ENCODE data around the gene SMYD3. TPM values are rescaled to one million over a fixed set of nuclear protein-coding genes. Genes with fewer than 3 reads are reported as not detected.

The SMYD3 gene
- total RNA-seq, 1 experiment from 2014 or later, result 25.5 TPM

DNA sequence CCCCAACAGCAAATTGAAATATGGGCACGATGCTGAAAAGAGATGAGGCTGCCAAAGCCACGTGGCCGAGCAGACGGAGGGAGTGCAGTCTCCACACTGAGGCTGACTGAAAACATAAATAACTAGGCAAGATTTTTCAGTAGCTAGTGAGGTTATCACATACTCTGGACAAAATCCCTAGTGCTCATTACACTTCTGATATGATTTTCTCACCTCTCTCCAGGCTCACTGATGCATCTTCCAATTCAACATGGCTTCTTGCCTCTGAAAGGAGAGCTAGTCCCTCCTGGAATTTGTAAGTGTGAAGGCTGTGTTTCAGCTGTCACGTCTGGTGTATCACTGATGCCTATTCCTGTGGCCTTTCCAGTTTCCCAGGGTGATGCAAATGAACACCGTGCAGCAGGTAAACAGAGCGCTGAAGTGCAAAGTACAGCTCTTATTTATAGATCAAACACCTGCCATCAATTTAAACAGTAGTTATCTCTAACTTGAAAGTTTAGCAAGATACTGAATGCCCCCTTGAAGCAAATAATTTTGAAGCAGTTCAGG, 696.2 kb downstream of the SMYD3 start:
- Histone ChIP-seq H3K9me3 (ENCODE audit: control insufficient read depth, low read depth, low read length) (no peaks in the 10 kb centered on the region), H4K8ac (replicated peaks; ENCODE audit: insufficient read length, low read depth, low read length) (no peak overlapping the region), H3K79me1 (ENCODE audit: insufficient read depth, low read depth, low read length, poor library complexity, severe bottlenecking) (no peaks in the 10 kb centered on the region), H3K4ac (ENCODE audit: low read depth, low read length) (no peak overlapping the region), H3K27ac (ENCODE audit: insufficient read length, low read depth, low read length) (no peak overlapping the region), H3K18ac (ENCODE audit: insufficient read length, low read depth, low read length) (no peak overlapping the region), H2BK12ac (ENCODE audit: insufficient read length, low read depth, low read length) (no peak overlapping the region), H2BK20ac (ENCODE audit: low read depth, low read length, poor library complexity, severe bottlenecking) (no peak overlapping the region), H3K27me3 (ENCODE audit: insufficient read depth, low read length) (no peaks in the 10 kb centered on the region), H3K4me1 (ENCODE audit: insufficient read depth, low read length) (no peaks in the 10 kb centered on the region; the same call in 1 of the 2 replicates), H2BK15ac (ENCODE audit: low read depth, low read length) (no peak overlapping the region), H2AK5ac (ENCODE audit: insufficient read length, low read length) (no peak overlapping the region), H3K79me2 (ENCODE audit: insufficient read depth, low read length) (no peaks in the 10 kb centered on the region), H3K23ac (ENCODE audit: insufficient read length, low read depth, low read length) (no peak overlapping the region), H3K9ac (ENCODE audit: extremely low read depth, insufficient read length, low read length) (no peak overlapping the region), H2AFZ (ENCODE audit: low read length) (no peak overlapping the region), H3T11ph (ENCODE audit: low read length) (no peak overlapping the region), H3K56ac (ENCODE audit: insufficient read length, low read depth, low read length) (no peak overlapping the region), H2BK5ac (ENCODE audit: insufficient read length, low read length) (no peak overlapping the region), H4K20me1 (ENCODE audit: control insufficient read depth, insufficient read depth, insufficient read length) (no peaks in the 10 kb centered on the region), H2BK120ac (ENCODE audit: low read depth, low read length, poor library complexity, severe bottlenecking) (no peak overlapping the region), H3K23me2 (ENCODE audit: insufficient read length, low read depth, low read length, poor library complexity, severe bottlenecking) (no peaks in the 10 kb centered on the region), H3K14ac (ENCODE audit: insufficient read depth, low read length) (no peak overlapping the region), H3K4me2 (ENCODE audit: insufficient read depth, insufficient read length, low read length) (no peak overlapping the region), H4K5ac (ENCODE audit: insufficient read length, low read depth, low read length) (no peak overlapping the region), H4K91ac (ENCODE audit: insufficient read length, low read depth, low read length) (no peak overlapping the region)
- Mint-ChIP-seq H3K4me1 (peaks cover 21 to 22% of the 10 kb centered on the region in 2 experiments), H3K36me3 (ENCODE audit: insufficient read depth in 1 of 3, low read depth in 3 of 3) (no peaks in the 10 kb centered on the region), H3K9me3 (no peaks in the 10 kb centered on the region; a peak in 1 of 5 replicates), H3K4me3 (no peak overlapping the region), H3K27ac (no peak overlapping the region; a peak in 1 of 7 replicates), H3K27me3 (ENCODE audit: low read depth) (peaks cover 11% of the 10 kb centered on the region)
- no peak for DNase-seq
- no CpG with 5 or more reads among the region's 7 CpGs for WGBS (ENCODE audit: extremely low coverage, insufficient read length, low lambda C conversion rate)
- TF ChIP-seq, protein P1, sequence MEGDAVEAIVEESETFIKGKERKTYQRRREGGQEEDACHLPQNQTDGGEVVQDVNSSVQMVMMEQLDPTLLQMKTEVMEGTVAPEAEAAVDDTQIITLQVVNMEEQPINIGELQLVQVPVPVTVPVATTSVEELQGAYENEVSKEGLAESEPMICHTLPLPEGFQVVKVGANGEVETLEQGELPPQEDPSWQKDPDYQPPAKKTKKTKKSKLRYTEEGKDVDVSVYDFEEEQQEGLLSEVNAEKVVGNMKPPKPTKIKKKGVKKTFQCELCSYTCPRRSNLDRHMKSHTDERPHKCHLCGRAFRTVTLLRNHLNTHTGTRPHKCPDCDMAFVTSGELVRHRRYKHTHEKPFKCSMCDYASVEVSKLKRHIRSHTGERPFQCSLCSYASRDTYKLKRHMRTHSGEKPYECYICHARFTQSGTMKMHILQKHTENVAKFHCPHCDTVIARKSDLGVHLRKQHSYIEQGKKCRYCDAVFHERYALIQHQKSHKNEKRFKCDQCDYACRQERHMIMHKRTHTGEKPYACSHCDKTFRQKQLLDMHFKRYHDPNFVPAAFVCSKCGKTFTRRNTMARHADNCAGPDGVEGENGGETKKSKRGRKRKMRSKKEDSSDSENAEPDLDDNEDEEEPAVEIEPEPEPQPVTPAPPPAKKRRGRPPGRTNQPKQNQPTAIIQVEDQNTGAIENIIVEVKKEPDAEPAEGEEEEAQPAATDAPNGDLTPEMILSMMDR (conservative IDR thresholded peaks at IDR 0.05), result no peak

Measured in H9 (cell line).